ENCODE measurements around the gene ADCY3.

DNA sequence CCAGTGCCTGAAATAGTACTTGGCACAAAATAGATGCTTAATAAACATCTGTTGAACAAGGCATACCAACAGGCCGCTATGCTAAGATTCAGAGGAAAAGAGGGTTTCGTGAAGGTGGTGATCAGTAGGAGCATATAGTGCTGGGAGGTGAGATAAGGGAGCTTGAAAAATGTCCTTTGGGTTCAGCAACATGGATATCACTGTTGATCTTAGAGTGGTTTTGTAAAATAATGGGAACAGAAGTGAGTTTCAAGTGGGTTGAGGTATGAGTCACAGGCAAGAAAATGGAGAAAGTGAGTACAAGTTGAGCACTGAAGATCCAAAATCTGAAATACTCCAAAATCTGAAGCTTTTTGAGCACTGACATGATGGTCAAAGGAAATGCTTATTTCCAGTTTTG lies 122.4 kb downstream of the ADCY3 start:
- TF ChIP-seq, protein P1, sequence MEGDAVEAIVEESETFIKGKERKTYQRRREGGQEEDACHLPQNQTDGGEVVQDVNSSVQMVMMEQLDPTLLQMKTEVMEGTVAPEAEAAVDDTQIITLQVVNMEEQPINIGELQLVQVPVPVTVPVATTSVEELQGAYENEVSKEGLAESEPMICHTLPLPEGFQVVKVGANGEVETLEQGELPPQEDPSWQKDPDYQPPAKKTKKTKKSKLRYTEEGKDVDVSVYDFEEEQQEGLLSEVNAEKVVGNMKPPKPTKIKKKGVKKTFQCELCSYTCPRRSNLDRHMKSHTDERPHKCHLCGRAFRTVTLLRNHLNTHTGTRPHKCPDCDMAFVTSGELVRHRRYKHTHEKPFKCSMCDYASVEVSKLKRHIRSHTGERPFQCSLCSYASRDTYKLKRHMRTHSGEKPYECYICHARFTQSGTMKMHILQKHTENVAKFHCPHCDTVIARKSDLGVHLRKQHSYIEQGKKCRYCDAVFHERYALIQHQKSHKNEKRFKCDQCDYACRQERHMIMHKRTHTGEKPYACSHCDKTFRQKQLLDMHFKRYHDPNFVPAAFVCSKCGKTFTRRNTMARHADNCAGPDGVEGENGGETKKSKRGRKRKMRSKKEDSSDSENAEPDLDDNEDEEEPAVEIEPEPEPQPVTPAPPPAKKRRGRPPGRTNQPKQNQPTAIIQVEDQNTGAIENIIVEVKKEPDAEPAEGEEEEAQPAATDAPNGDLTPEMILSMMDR (IDR thresholded peaks at IDR 0.05), result no peak
- TF ChIP-seq POLR2A (IDR thresholded peaks at IDR 0.05), result no peak
- no peak for TF ChIP-seq POLR2AphosphoS5 (IDR thresholded peaks at IDR 0.05)

Measured in breast epithelium (tissue), 3 donors.